Bronchial epithelial cell (primary cell): Measurements from ENCODE around the gene ATG5. TPM values are rescaled to one million over a fixed set of nuclear protein-coding genes. Genes with fewer than 3 reads are reported as not detected.

ENCODE experiments used
- DNase-seq: peaks from one replicate; pipeline ENCODE4 v3.0.0-alpha.2; 2010; ENCODE audit warnings: low read depth
- FAIRE-seq: peaks from 2 replicates; lab custom pipeline; 2011; peaks lifted over from hg19 to GRCh38; lab: Jason Lieb, UNC
- H3K27me3 ChIP-seq: 2 replicates; pipeline ENCODE4 v1.5.1; 2011; ENCODE audit warnings: low read length; ENCODE audit not compliant: control insufficient read depth, insufficient read depth
- H3K36me3 ChIP-seq: 2 replicates; pipeline ENCODE4 v1.5.1; 2011; ENCODE audit warnings: low read length; ENCODE audit not compliant: control insufficient read depth, insufficient read depth
- H3K4me3 ChIP-seq: 2 replicates; pipeline ENCODE4 v1.5.1; 2011; ENCODE audit warnings: mild to moderate bottlenecking, low read depth, low read length, control low read depth
- total RNA-seq: library from RNA; depleted of rRNA; stranded (reverse); fragments of >200 nt; gene quantifications from 2 replicates; pipeline ENCODE4 v1.2.1, GENCODE V29; 2014
- TF ChIP-seq, protein P1 (sequence below): IDR thresholded peaks from 2 replicates; pipeline ENCODE4 v1.5.1; 2011; ENCODE audit warnings: mild to moderate bottlenecking, moderate library complexity, low read length, control low read depth, inconsistent platforms; ENCODE audit not compliant: insufficient read depth, severe bottlenecking

Gene ATG5
- total RNA-seq, 1 donor from 2014 or later = 56.6 TPM

DNA sequence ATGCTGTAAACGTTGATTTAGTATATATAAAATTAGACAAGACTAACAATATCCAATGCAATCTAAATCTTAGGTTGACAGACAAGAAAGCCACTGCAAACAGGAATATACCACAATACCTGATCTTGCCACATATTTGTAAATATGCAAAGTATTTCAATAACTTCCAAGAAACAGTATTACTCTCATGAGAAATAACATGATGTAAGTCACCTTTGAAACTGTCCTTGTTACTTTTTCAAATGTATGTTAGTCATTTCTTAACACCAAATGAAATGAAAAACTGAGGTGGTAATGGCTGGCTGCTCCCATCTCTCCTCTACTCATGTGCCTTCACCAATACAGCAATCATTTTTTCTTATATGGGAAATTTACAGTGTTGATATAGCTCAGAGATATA, 118.7 kb downstream of the ATG5 start:
- FAIRE-seq = no peak

GRCh38 chr6:106204961-106205360, 120.6 kb downstream of the ATG5 start:
- Histone ChIP-seq H3K27me3 (no peaks in the 10 kb centered on the region), H3K36me3 (no peaks in the 10 kb centered on the region), H3K4me3 (no peak overlapping the region)
- DNase-seq (no peak), FAIRE-seq (no peak)
- TF ChIP-seq, protein P1, sequence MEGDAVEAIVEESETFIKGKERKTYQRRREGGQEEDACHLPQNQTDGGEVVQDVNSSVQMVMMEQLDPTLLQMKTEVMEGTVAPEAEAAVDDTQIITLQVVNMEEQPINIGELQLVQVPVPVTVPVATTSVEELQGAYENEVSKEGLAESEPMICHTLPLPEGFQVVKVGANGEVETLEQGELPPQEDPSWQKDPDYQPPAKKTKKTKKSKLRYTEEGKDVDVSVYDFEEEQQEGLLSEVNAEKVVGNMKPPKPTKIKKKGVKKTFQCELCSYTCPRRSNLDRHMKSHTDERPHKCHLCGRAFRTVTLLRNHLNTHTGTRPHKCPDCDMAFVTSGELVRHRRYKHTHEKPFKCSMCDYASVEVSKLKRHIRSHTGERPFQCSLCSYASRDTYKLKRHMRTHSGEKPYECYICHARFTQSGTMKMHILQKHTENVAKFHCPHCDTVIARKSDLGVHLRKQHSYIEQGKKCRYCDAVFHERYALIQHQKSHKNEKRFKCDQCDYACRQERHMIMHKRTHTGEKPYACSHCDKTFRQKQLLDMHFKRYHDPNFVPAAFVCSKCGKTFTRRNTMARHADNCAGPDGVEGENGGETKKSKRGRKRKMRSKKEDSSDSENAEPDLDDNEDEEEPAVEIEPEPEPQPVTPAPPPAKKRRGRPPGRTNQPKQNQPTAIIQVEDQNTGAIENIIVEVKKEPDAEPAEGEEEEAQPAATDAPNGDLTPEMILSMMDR = no peak

More for the DNA sequence above, 118.7 kb downstream of the ATG5 start:
- H3K36me3 ChIP-seq = no peaks in the 10 kb centered on the region
- no peaks in the 10 kb centered on the region for H3K27me3 ChIP-seq
- TF ChIP-seq, protein P1 = no peak
- no peak overlapping the region for H3K4me3 ChIP-seq
- DNase-seq = no peak

GRCh38 chr6:106199998-106200397, 125.6 kb downstream of the ATG5 start:
- FAIRE-seq (no peak), DNase-seq (peak; percentile 89)
- TF ChIP-seq, protein P1 = no peak

DNA sequence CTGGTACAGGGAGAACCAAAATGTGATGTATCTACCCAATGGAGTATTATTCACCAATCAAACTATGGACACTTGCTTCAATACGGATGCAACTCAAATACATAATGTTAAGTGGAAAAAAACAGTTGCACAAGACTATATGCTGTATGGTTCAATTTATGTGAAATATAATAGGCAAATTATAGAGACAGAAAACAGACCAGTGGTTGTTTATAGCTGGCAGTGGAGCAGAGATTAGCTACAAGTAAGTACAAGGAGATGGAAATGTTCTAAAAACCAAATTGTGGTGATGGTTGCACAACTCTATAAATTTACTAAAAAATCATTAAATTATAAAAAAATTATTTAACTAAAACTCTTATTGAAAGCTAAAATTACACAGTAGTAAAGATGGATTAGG, 126.2 kb downstream of the ATG5 start:
- H3K27me3 ChIP-seq = no peaks in the 10 kb centered on the region
- no peak overlapping the region for H3K4me3 ChIP-seq
- no peak for FAIRE-seq
- DNase-seq = no peak
- H3K36me3 ChIP-seq = no peaks in the 10 kb centered on the region
- TF ChIP-seq, protein P1 = no peak

More at GRCh38 chr6:106199998-106200397, 125.6 kb downstream of the ATG5 start:
- Histone ChIP-seq H3K4me3 (no peak overlapping the region), H3K36me3 (no peaks in the 10 kb centered on the region), H3K27me3 (no peaks in the 10 kb centered on the region)

- TF ChIP-seq, protein P1 = no peak
- H3K27me3 ChIP-seq = no peaks in the 10 kb centered on the region
- no peak overlapping the region for H3K4me3 ChIP-seq
- no peaks in the 10 kb centered on the region for H3K36me3 ChIP-seq
- DNase-seq (no peak), FAIRE-seq (no peak)
Measured at GRCh38 chr6:106197441-106197840, 128.1 kb downstream of the ATG5 start.
